C4-2B (cell line): ENCODE measurements around the gene GBP4.

Source experiments
- H3K27ac ChIP-seq: fragments of 450-650 bp; 2 replicates; pipeline ENCODE4 v1.5.1; 2017
- CTCF ChIP-seq: fragments of 450-650 bp; conservative IDR thresholded peaks from 2 replicates; pipeline ENCODE4 v1.5.1; 2017; ENCODE audit warnings: mild to moderate bottlenecking
- ZFX ChIP-seq: fragments of 450-650 bp; IDR thresholded peaks from 2 replicates; pipeline ENCODE4 v1.6.1; 2017

Gene GBP4

GRCh38 chr1:89201106-89201794, 2.5 kb upstream of the GBP4 start:
- no peak for TF ChIP-seq CTCF
- no peak for TF ChIP-seq ZFX
- no peak overlapping the region for H3K27ac ChIP-seq

DNA sequence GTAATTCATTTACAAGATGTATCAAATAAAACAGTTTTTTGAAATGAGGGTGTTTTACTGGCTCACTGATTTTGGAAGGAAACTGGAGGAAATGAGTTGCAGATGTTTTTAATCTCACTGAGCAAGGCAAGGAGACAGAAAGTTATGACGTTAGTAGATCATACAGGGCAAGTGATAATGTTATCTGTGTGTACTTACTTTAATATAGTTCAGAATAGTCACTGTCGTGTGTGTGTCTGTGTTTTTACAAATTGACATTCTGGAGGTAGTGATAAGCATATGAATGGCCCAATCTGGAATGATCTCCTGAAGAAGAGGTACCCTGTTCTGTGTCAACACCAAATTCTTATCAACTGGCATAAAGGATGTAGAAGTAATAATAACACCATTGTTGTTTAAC, 1.9 kb upstream of the GBP4 start:
- no peak overlapping the region for H3K27ac ChIP-seq
- TF ChIP-seq CTCF (no peak), ZFX (no peak)

DNA sequence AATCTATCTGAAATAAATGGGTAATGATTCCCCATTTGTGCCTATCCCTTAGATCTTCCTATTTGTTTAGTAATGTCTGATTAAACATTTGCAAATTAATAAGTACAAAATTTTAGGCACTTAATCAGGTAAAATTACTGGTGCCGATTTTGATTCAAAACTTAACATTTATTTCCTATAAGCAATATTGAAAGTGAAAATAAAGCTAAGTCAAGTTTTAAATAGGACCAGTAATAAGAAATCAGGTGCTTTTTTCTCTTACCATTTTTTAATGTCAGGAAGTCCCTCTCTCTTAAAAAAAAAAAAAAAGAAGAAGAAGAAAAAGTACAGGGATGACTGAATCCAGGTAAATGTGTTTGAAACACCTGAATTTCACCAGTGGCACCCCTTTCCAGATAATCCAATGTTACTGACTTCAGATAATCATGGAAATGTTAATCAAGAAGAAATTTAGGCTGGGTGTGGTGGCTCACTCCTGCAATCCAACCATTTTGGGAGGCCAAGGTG, 836 bp upstream of the GBP4 start:
- TF ChIP-seq ZFX: no peak
- no peak for TF ChIP-seq CTCF
- H3K27ac ChIP-seq: no peak overlapping the region

DNA sequence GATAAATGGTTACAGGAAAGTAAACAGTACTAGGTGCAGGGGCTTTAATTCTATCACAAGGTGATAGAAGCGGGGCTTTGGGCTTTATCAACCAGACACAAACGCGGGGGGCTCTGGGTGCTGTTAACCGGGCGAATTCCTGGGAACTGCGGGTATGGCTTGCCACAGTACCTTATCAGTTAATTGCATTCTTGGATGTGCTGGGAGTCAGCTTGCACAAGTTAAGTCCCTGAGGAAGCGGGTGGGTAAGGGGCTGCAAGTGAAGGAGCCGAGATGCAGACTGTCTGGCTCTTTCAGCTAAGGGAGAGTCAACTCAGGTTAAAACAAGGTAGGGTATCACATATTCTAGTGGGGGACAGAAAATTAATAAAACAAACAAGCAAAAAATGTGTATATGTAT, 661 bp downstream of the GBP4 start:
- TF ChIP-seq ZFX (no peak), CTCF (no peak)
- H3K27ac ChIP-seq: no peak overlapping the region

DNA sequence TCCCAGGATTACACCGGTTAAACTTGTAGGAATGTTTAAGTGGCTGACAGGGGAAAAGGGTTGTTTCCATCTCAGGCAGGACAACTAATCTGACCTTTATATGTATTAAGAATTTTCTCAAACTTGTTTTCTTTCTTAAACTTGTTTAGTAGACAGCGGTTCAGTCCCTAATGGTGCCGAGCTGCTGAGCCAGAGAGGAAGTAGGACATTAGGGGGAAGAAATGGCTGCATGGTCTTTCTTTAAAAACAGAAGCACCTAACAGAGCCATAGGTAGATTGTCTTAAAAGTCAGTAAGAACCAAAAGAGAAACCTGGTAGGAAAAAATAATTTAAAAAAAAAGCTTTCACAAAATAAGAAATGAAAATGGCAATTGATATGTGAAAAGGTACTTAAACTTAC, 3.3 kb downstream of the GBP4 start:
- TF ChIP-seq CTCF (no peak), ZFX (no peak)
- no peak overlapping the region for H3K27ac ChIP-seq

DNA sequence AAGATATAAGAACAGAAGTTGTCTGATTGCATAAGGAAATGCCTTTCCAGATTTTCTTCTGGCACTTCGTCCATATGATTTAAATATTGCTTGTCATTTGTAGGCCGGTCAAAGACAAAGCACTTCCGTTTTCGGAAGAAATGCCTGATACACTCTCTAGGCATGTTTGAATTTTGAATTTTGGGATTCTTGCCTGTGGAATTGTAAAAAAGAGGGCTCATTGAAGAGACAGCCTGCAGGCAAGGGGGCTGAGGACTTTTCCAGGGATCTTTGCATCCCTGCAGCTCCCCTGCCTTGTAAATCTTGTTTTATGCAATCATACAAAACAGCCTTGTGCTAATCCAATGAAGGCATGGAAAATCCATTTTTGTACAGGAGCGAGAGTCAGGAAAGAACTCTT, 7.4 kb downstream of the GBP4 start:
- no peak overlapping the region for H3K27ac ChIP-seq
- TF ChIP-seq CTCF: no peak
- TF ChIP-seq ZFX: no peak

DNA sequence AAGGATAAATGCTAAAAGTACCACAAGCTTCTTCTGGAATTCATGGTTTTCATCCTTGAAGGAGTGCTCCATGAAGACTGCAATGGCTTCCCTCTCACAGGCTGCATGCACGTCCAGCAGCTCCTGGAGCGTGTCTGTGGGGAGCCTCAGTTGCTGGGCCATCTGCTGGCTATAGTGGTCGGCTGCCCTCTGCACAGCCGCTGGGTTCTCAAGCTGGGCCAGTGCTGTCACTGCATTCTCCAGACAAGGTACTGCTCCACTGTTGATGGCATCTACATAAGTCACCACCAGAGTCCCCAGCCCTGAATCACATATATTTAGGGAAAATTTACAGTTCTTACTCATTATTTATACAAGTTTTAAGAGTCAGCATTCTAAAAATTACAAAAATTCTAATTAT, 8.7 kb downstream of the GBP4 start:
- TF ChIP-seq ZFX: no peak
- no peak for TF ChIP-seq CTCF

More for the DNA sequence above, 8.7 kb downstream of the GBP4 start:
- H3K27ac ChIP-seq: no peak overlapping the region
